Measurements from ENCODE around the gene EID2. TPM values are rescaled to one million over a fixed set of nuclear protein-coding genes. Genes with fewer than 3 reads are reported as not detected.
A peak's percentile ranks its signal among the peaks of the same experiment; 100 is the strongest.

Gene EID2
- total RNA-seq, 4 donors from 2014 or later: 7.5 to 10.0 (median 8.1) TPM

GRCh38 chr19:39497701-39497995 lies 42.3 kb downstream of the EID2 start:
- intact Hi-C loops (cut with DNase I; ENCODE audit: low total_unique reads): no loop called here
- H3K27me3 ChIP-seq: peaks cover 67% of the 10 kb centered on the region
- no peak overlapping the region for H3K27ac ChIP-seq
- peaks cover 15 to 22% (median 20%) of the 10 kb centered on the region in 4 donors for H3K4me1 ChIP-seq
- H3K9me3 ChIP-seq: no peaks in the 10 kb centered on the region
- H3K36me3 ChIP-seq: no peaks in the 10 kb centered on the region
- WGBS, 2 donors (ENCODE audit: low coverage in 1 of 2): 0% methylated on average over 6 to 7 of the region's 7 CpGs
- no peak for DNase-seq
- H3K4me3 ChIP-seq: peak overlapping the region in 2 of 4 donors; percentile 6 to 23
- in situ Hi-C loops (cut with MboI; ENCODE audit: low pct_ligation_motif_present in 1 of 4, low pct_unique_long_range_greater_than_20kb in 1 of 4, low sequenced_read_pairs in 3 of 4): no loop called here
- TF ChIP-seq POLR2A (IDR thresholded peaks at IDR 0.05) (no peak), POLR2AphosphoS5 (IDR thresholded peaks at IDR 0.05) (no peak), EP300 (IDR thresholded peaks at IDR 0.05; ENCODE audit: low read depth) (no peak), CTCF (IDR thresholded peaks at IDR 0.05) (no peak)

GRCh38 chr19:39496063-39496462 lies 43.9 kb downstream of the EID2 start:
- Histone ChIP-seq H3K27ac (no peak overlapping the region), H3K9me3 (no peaks in the 10 kb centered on the region), H3K36me3 (peaks cover 0 to 2% (median 0%) of the 10 kb centered on the region in 4 donors), H3K27me3 (peaks cover 52% of the 10 kb centered on the region), H3K4me3 (no peak overlapping the region), H3K4me1 (peaks cover 15 to 21% (median 19%) of the 10 kb centered on the region in 4 donors)
- 80% methylated on average over 1 to 5 of the region's 5 CpGs for WGBS, 2 donors (ENCODE audit: low coverage in 1 of 2)
- TF ChIP-seq EP300 (IDR thresholded peaks at IDR 0.05; ENCODE audit: low read depth) (no peak), POLR2AphosphoS5 (IDR thresholded peaks at IDR 0.05) (no peak), POLR2A (IDR thresholded peaks at IDR 0.05) (no peak), CTCF (IDR thresholded peaks at IDR 0.05) (no peak)
- intact Hi-C loops (cut with DNase I; ENCODE audit: low total_unique reads): no loop called here
- in situ Hi-C loops (cut with MboI; ENCODE audit: low pct_ligation_motif_present in 1 of 4, low pct_unique_long_range_greater_than_20kb in 1 of 4, low sequenced_read_pairs in 3 of 4): no loop called here
- DNase-seq: no peak

GRCh38 chr19:39494661-39495060 lies 45.3 kb downstream of the EID2 start:
- H3K9me3 ChIP-seq: no peaks in the 10 kb centered on the region
- H3K27me3 ChIP-seq: peaks cover 40% of the 10 kb centered on the region
- H3K27ac ChIP-seq: no peak overlapping the region
- intact Hi-C loops (cut with DNase I; ENCODE audit: low total_unique reads): no loop called here
- H3K4me1 ChIP-seq: peaks cover 15 to 21% (median 19%) of the 10 kb centered on the region in 4 donors
- H3K36me3 ChIP-seq: peaks cover 0 to 16% (median 5%) of the 10 kb centered on the region in 4 donors
- H3K4me3 ChIP-seq: no peak overlapping the region
- in situ Hi-C loops (cut with MboI; ENCODE audit: low pct_ligation_motif_present in 1 of 4, low pct_unique_long_range_greater_than_20kb in 1 of 4, low sequenced_read_pairs in 3 of 4): no loop called here
- no peak for TF ChIP-seq POLR2AphosphoS5 (IDR thresholded peaks at IDR 0.05)
- TF ChIP-seq CTCF (IDR thresholded peaks at IDR 0.05): no peak
- TF ChIP-seq EP300 (IDR thresholded peaks at IDR 0.05; ENCODE audit: low read depth): no peak
- TF ChIP-seq POLR2A (IDR thresholded peaks at IDR 0.05): no peak
- WGBS, 2 donors (ENCODE audit: low coverage in 1 of 2): 80 to 90% methylated on average over 1 to 5 of the region's 5 CpGs
- DNase-seq: no peak

- WGBS, 2 donors (ENCODE audit: low coverage in 1 of 2): 83 to 85% methylated on average over 2 to 3 of the region's 3 CpGs
- no peaks in the 10 kb centered on the region for H3K9me3 ChIP-seq
- no peak overlapping the region for H3K4me3 ChIP-seq
- intact Hi-C loops (cut with DNase I; ENCODE audit: low total_unique reads): no loop called here
- peaks cover 0 to 34% (median 14%) of the 10 kb centered on the region in 4 donors for H3K36me3 ChIP-seq
- TF ChIP-seq EP300 (IDR thresholded peaks at IDR 0.05; ENCODE audit: low read depth) (no peak), POLR2A (IDR thresholded peaks at IDR 0.05) (no peak), POLR2AphosphoS5 (IDR thresholded peaks at IDR 0.05) (no peak), CTCF (IDR thresholded peaks at IDR 0.05) (no peak)
- in situ Hi-C loops (cut with MboI; ENCODE audit: low pct_ligation_motif_present in 1 of 4, low pct_unique_long_range_greater_than_20kb in 1 of 4, low sequenced_read_pairs in 3 of 4): no loop called here
- H3K27ac ChIP-seq: no peak overlapping the region
- H3K27me3 ChIP-seq: peaks cover 22% of the 10 kb centered on the region
- H3K4me1 ChIP-seq: peaks cover 2 to 5% (median 3%) of the 10 kb centered on the region in 4 donors
- DNase-seq: no peak
These were observed 47.2 kb downstream of the EID2 start for GRCh38 chr19:39492788-39493187.
